Testis (tissue), 3 donors: Measurements from ENCODE around the gene CDSN. TPM values are rescaled to one million over a fixed set of nuclear protein-coding genes. Genes with fewer than 3 reads are reported as not detected.

ENCODE experiments used
- DNase-seq: peaks from one replicate; pipeline ENCODE4 v3.0.0-alpha.2; 2019
- H3K27ac ChIP-seq, 2 donors: fragments of 200-600 bp; sonication (generic); one replicate each; pipeline ENCODE4 v1.5.1; 2019
- H3K27me3 ChIP-seq: fragments of 200-600 bp; sonication (generic); one replicate; pipeline ENCODE4 v1.5.1; 2019
- H3K36me3 ChIP-seq: fragments of 200-600 bp; sonication (generic); one replicate; pipeline ENCODE4 v1.5.1; 2017; ENCODE audit warnings: low read depth; ENCODE audit errors: missing control alignments
- H3K4me1 ChIP-seq: fragments of 200-600 bp; sonication (generic); one replicate; pipeline ENCODE4 v1.5.1; 2019
- H3K4me3 ChIP-seq, 2 donors: fragments of 200-600 bp; sonication (generic); one replicate each; pipeline ENCODE4 v1.5.1; 2017 to 2019
- H3K9me3 ChIP-seq: fragments of 200-600 bp; sonication (generic); one replicate; pipeline ENCODE4 v1.5.1; 2017
- POLR2A ChIP-seq: fragments of 450-650 bp; IDR thresholded peaks from one replicate; pipeline ENCODE4 v1.6.1; 2017; ENCODE audit warnings: antibody characterized with exemption, mild to moderate bottlenecking, moderate library complexity
- WGBS, 2 donors: methylation state at CpG; one replicate each; pipeline ENCODE4 v1.1.5; 2018; 5-methylcytosine and 5-hydroxymethylcytosine counted together
- intact Hi-C: fragments of 100-400 bp; cut with DNase I; formaldehyde crosslinking; loops from one replicate; pipeline ENCODE4 v1.15.1; 2023; ENCODE audit warnings: low total_unique reads
- polyA plus RNA-seq: library from polyadenylated mRNA; stranded (reverse); fragments of 350-450 nt; fragmentation: Illumina TruSeq; extraction: RNeasy Lipid Tissue Mini Kit (QIAGEN cat#74804); gene quantifications from one replicate; pipeline ENCODE4 v1.2.3, GENCODE V29; 2014; ENCODE audit warnings: low read depth, low replicate concordance; ENCODE audit not compliant: insufficient read depth
- total RNA-seq, 2 donors: library from RNA; depleted of rRNA; stranded (reverse); fragments of >200 nt; gene quantifications; one replicate each; pipeline ENCODE4 v1.2.3, GENCODE V29; 2016
- TF ChIP-seq, protein P1 (sequence below), 3 experiments: fragments of 450-650 bp in 2 of 3; fragments of 200-600 bp in 1 of 3; sonication (generic) in 1 of 3; IDR thresholded peaks; one replicate each; pipeline ENCODE4 v1.5.1; 2016 to 2019; ENCODE audit warnings: antibody characterized with exemption in 3 of 3, mild to moderate bottlenecking in 2 of 3, moderate library complexity in 1 of 3

CDSN gene
- total and polyA plus RNA-seq, 3 donors from 2014 or later: 0.06 to 0.32 TPM; not detected in 1

- Histone ChIP-seq H3K4me3 (no peak overlapping the region), H3K4me1 (no peaks in the 10 kb centered on the region), H3K36me3 (no peaks in the 10 kb centered on the region), H3K27me3 (no peaks in the 10 kb centered on the region), H3K27ac (no peak overlapping the region), H3K9me3 (no peaks in the 10 kb centered on the region)
- intact Hi-C loops: loop anchor here (10.0 kb wide), 1 partner anchor 215 kb away; no protein-coding TSS in a partner anchor
- TF ChIP-seq, protein P1, sequence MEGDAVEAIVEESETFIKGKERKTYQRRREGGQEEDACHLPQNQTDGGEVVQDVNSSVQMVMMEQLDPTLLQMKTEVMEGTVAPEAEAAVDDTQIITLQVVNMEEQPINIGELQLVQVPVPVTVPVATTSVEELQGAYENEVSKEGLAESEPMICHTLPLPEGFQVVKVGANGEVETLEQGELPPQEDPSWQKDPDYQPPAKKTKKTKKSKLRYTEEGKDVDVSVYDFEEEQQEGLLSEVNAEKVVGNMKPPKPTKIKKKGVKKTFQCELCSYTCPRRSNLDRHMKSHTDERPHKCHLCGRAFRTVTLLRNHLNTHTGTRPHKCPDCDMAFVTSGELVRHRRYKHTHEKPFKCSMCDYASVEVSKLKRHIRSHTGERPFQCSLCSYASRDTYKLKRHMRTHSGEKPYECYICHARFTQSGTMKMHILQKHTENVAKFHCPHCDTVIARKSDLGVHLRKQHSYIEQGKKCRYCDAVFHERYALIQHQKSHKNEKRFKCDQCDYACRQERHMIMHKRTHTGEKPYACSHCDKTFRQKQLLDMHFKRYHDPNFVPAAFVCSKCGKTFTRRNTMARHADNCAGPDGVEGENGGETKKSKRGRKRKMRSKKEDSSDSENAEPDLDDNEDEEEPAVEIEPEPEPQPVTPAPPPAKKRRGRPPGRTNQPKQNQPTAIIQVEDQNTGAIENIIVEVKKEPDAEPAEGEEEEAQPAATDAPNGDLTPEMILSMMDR (IDR thresholded peaks at IDR 0.05): no peak
- no peak for TF ChIP-seq POLR2A
- DNase-seq: no peak
- 91 to 93% methylated on average over 6 of the region's 6 CpGs for WGBS, 2 donors
These were observed 29.7 kb upstream of the CDSN start for GRCh38 chr6:31149827-31150447.

DNA sequence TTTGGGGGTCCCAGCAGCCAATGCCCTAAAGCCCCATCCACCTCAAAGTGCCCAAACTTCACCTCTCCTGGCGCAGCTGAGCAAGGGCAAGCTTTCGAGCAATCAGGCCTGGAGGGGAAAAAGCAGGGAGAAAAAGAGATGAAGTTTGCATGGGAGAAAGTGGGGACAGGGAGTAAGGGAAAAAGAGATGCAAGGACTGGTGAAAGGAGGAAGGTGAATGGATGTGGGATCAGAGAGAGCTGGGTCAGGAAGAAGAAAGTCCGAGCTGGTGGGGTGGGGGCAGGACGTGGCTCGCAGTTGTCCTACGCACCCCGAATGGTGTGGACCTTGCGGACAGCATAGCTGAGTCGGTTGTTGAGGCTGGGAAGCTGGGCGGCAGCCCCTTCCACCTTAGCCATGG is 25.1 kb upstream of the CDSN start:
- no peaks in the 10 kb centered on the region for H3K36me3 ChIP-seq

GRCh38 chr6:31144970-31145340 is 24.7 kb upstream of the CDSN start:
- no peak overlapping the region for H3K4me3 ChIP-seq
- WGBS, 2 donors: 76 to 87% methylated on average over 11 of the region's 11 CpGs
- no peaks in the 10 kb centered on the region for H3K4me1 ChIP-seq
- H3K27me3 ChIP-seq: no peaks in the 10 kb centered on the region
- DNase-seq: no peak
- H3K27ac ChIP-seq: no peak overlapping the region
- intact Hi-C loops: loop anchor here (10.0 kb wide), 1 partner anchor 220 kb away; no protein-coding TSS in a partner anchor
- TF ChIP-seq POLR2A: no peak
- TF ChIP-seq, protein P1 (IDR thresholded peaks at IDR 0.05): no peak
- H3K9me3 ChIP-seq: no peaks in the 10 kb centered on the region
- no peaks in the 10 kb centered on the region for H3K36me3 ChIP-seq

More for the DNA sequence above, 25.1 kb upstream of the CDSN start:
- TF ChIP-seq, protein P1 (IDR thresholded peaks at IDR 0.05): no peak
- no peak for TF ChIP-seq POLR2A
- H3K4me1 ChIP-seq: no peaks in the 10 kb centered on the region
- H3K27me3 ChIP-seq: no peaks in the 10 kb centered on the region
- intact Hi-C loops: loop anchor here (10.0 kb wide), 1 partner anchor 219 kb away; no protein-coding TSS in a partner anchor
- H3K9me3 ChIP-seq: no peaks in the 10 kb centered on the region
- H3K27ac ChIP-seq: no peak overlapping the region
- no peak for DNase-seq
- H3K4me3 ChIP-seq: no peak overlapping the region
- WGBS, 2 donors: 93 to 95% methylated on average over 10 of the region's 10 CpGs

DNA sequence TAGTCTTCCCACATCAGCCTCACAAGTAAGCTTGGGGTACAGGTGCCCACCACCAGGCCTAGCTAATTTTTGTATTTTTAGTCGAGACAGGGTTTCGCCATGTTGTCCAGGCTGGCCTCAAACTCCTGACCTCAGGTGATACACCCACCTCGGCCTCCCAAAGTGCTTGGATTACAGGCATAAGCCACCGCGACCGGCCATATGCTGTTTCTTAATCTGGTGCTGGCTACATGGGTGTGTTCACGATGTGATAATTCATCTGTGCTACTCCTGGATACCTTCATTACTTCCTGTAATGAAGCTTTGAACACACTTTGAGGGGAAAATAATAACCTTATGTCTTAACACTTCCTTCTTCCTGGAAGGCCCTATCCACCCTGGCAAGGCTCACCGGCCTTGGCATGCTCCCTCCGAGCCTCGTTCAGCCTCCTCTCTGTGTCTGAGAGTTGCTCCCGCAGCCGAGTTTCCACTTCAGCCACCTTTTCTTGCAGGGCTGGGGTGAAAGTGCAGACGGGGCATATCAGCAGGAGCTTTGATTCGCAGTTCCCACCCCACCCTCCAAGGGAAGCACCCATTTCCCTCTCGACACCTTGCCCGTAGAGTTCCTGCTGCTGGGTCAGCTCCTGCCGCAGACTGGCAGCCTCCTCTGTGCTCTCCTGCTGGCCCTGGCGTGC is 24.2 kb upstream of the CDSN start:
- no peak for TF ChIP-seq POLR2A
- TF ChIP-seq, protein P1 (IDR thresholded peaks at IDR 0.05): no peak
- H3K36me3 ChIP-seq: no peaks in the 10 kb centered on the region
- intact Hi-C loops: loop anchor here (10.0 kb wide), 1 partner anchor 220 kb away; no protein-coding TSS in a partner anchor
- H3K9me3 ChIP-seq: no peaks in the 10 kb centered on the region
- no peak overlapping the region for H3K4me3 ChIP-seq
- no peaks in the 10 kb centered on the region for H3K27me3 ChIP-seq
- 84 to 87% methylated on average over 14 to 18 of the region's 18 CpGs for WGBS, 2 donors
- no peaks in the 10 kb centered on the region for H3K4me1 ChIP-seq
- DNase-seq: no peak
- no peak overlapping the region for H3K27ac ChIP-seq
